HG03025 (cell line): ENCODE data around the gene ISYNA1.

ENCODE experiments used
- ATAC-seq: cut with Tn5 transposase; IDR thresholded peaks from one replicate; pipeline ENCODE4 v1.9.1; 2021; ENCODE audit warnings: mild to moderate bottlenecking, moderate library complexity; ENCODE audit not compliant: unreplicated experiment, low FRiP score

ISYNA1 gene

DNA sequence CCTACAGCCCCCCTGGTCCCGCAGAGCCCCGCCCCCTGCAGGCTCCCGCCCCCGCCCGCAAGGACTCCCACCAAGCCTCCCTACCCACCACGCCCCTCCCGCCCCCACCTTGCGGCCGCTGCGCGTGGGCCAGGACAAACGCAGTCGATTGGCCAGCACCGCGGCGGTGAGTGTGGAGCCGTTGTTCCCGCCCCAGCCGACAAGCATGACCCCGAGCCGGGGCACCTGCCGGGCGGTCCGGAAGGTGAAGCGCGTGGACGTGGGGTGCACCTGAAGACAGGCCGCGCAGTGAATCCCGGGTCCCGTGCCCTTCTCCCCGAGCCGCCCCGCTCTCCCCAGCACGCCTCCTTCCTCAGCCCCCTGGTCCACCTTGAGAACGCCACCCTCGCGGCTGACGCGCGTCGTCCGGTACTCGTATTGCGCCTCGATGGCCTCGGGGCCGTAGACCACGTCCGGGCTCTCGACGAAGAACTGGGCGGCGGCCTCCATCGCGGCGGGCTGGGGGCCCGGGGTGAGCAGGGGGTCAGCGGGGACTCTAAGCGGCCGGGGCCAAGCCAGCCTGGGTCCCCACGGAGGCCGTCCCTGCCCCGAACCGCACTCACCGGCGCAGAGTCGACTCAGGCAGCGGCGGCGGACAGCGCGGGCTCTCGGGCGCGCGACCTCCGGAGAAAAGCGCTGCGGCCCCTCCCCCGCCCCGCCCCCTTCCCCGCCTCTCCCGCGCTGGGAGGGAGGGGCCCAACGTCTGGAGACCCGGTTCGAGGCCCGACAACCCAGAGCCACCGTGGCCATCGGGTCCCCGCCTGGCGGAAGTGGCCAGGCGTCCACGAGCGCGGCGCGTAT is at the start of gene ISYNA1:
TSS of gene ISYNA1 (minus strand) at position 643 of the 840 bp plus-strand sequence. CDS start at position 489, 154 bp downstream.
- no peak for ATAC-seq

DNA sequence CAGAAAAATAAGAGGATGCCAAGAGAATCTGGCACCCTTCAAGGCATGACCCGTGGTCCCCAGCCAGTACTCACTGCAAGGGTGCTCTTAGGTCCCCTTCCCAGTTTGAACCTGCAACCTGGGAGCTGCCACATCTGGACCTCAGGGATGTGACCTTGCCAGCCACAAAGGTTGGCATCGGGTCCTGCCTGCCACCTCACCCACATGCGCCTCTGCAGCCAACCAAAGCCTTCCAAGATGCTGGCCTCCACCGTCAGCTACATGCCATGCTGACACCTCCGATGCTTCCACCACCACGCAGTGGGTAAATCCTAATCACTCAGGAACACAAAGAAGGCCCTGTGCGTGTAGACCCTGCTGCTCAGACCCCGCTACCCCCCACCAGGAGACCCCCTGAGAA is 48.8 kb upstream of the ISYNA1 start:
- ATAC-seq: no peak

DNA sequence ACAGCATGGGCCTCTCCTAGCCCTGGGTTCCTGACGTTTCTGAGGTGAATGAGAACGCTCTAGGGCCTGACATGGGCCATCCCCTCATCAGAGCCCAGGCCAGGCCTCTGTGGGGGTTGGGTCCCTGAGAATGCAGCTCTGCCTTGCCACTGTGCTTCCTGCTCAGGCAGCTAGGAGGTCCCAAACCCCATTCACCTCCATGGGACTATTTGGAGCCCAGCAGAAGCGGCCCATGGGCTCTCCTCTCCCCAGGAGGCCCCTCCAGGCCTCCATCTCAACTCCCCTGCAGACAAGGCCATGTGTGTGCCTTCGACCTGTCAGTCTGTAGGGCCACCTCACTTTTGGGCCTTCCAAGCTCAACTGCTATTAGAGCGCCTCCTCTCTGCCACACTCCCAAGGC is 47.1 kb upstream of the ISYNA1 start:
- no peak for ATAC-seq

DNA sequence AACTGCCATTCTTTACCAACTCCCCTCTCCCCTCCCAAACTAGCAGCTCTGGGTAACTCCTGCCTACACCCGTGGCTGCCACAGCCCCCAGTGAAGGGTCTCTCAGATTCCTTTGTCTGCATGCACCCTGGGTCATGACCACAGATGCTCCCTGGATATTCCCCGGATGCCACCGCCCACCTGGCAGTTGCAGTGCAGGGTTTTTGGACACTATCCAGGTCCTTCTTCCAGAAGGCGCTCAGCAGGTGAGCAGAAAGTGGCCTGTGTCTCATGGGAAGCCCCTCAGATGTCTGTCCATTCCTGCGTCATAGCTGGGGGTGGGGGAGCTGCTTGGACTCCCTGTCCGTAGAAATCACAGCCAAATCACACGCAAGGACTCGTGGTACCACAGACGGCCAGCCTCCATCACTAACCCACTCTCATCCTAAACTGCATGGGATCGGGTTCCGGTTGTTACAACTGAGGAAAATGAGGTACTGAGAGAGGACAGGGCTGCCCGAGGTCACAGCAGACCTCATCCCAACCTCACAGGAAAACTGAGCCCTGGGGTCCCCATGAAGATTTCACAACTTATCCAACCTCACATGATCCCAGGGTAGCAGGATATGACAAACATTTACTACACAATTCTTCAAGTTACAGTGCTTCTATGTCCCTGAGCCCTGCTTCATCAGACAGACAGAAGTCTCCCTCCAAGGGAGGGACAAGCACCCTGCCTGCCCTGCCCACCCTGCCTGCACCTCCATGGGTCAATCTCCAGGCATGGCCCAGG is 45.4 kb upstream of the ISYNA1 start:
- no peak for ATAC-seq

DNA sequence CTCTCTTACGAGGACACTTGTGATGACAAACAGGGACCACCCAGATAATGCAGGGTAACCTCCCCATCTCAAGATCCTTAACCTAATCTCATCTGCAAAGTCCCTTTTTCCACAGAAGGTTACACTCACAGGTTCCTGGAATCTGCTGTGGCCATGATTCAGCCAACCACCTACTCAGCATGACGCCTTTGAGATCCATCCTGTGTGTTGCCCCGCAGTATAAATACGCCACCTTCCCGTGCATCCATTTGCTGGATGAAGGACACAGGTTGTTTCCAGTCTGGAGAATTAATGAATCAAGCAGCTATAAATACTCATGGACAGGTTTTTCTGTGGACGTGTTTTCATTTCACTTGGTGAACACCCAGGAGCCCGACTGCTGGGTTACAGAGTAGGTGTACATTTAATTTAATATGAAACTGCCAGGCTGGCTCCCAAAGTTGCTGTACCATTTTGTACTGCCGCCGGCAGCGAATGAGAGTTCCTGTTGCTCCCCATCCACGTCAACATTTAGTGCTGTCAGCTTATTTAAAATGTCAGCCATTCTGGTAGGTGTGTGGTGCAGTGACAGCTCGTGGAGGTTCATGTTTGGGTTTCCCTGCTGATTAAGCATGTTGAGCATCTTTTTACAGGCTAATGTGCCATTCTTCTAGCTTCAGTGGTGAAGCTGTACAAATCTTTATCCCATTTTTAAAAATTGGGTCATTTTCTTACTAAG is 43.7 kb upstream of the ISYNA1 start:
- ATAC-seq: no peak

DNA sequence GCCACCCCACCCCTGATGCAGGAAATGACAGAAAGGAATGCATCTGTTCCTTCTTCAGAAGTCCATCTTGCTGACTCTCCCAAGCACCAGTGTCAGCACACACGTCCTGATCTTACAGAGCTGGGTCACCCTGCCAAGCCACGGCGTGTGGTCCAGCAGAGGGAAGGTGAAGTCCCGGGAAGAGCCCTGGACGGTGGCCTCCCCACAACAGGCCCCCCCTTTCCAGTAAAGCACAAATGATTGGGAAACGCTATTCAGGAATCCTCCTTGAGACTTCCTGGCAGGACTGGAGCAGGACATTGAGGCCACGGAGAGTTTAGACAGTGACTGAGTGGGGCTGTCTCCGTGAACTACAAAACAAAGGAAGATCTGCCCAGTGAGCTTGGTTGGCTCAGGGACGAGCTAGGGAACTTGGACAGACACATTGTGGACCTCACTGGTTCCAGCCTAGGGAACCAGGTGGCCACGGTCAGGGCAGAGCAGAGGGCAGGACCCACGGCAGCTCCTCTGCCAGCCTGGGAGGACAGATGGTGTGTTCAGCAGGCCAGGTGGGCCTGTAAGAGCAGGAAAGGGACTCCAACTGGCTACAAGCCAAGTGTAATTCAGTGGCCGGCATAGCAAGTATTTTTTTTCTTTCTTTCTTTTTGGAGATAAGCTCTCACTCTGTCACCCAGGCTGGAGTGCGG is 42.2 kb upstream of the ISYNA1 start:
- ATAC-seq: no peak

DNA sequence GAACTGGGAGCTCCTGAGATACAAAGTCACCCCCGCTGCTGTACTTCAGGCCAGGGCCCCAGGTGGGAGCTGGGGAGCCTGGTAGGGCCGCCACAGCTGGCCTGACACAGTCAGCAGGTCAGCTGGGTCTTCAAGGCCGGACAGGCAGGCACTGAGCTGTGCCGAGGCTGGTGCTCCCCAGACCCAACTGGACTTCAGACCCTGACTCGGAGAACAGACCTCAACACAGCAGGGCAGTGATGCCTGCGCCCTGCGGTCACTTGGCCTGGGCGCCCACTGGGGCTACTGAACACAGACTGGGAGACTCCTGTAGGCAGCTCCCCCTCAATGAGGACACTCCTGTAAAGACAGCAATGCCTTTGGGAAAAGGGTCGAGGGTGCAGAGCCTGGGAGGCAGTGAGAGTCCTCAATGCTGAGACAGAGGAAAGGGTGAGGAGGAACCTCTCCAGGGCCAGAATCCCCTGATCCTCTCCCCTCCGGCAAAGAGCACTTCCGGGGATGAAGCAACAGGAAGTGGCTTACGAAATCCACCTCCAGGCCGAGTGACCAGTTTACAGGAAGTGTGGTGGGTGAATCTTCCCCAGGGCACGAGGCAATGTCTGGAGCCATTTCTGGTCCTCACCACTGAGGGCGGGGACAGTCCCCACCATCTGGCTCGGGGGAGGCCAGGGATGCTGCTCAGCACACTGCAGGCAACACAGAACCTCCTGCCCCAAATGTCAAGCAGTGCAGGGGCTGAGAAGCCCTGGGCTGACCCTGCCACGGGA is 40.8 kb upstream of the ISYNA1 start:
- ATAC-seq: no peak

DNA sequence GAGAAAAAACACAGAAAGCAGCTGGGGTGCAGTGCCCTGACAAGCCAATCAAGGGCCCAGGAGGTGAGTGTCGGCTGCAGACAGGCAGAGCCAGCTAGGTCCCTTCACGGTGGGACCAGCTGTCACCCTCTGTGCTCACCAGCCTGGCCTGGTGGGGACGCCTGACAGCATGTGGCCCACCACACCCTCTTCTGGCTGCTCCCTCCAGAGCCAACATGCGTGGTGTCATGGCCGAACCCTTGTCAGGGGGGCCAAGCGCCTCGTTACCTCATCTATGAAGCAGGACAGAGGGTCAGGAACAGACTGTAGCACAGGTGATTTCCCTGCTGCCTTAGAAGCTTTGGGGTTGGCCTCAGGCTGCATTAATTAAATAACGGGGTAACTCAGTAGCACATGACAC is 40.0 kb upstream of the ISYNA1 start:
- ATAC-seq: no peak

GRCh38 chr19:18477042-18477779 is 39.3 kb upstream of the ISYNA1 start:
- no peak for ATAC-seq

GRCh38 chr19:18476507-18477041 is 38.6 kb upstream of the ISYNA1 start:
- no peak for ATAC-seq

GRCh38 chr19:18475762-18476331 is 37.9 kb upstream of the ISYNA1 start:
- no peak for ATAC-seq

GRCh38 chr19:18475004-18475453 is 37.1 kb upstream of the ISYNA1 start:
- no peak for ATAC-seq

GRCh38 chr19:18474366-18474887 is 36.5 kb upstream of the ISYNA1 start:
- ATAC-seq: no peak

DNA sequence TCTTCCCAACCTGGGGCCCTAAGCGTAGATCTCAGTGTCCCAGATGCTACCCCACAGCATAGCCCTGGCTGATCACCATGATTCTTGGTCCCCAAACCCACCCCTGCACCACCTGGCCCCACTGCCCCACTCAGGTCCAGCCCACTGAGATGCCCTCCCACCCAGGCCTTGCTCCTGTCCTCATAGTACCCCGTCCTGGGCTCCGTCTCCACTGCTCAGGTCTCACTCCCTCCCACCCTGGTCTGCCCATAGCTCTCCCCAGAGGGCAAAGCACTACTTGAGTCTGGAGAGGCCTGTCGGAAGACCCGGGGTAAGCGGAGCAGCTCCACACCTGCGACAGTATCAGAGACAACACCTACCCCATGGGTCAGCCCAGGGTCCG is 35.8 kb upstream of the ISYNA1 start:
- ATAC-seq: no peak

- ATAC-seq: no peak
Measured at GRCh38 chr19:18473003-18473705, 35.2 kb upstream of the ISYNA1 start.

- ATAC-seq: no peak
Measured at GRCh38 chr19:18470787-18471186, 32.9 kb upstream of the ISYNA1 start.

DNA sequence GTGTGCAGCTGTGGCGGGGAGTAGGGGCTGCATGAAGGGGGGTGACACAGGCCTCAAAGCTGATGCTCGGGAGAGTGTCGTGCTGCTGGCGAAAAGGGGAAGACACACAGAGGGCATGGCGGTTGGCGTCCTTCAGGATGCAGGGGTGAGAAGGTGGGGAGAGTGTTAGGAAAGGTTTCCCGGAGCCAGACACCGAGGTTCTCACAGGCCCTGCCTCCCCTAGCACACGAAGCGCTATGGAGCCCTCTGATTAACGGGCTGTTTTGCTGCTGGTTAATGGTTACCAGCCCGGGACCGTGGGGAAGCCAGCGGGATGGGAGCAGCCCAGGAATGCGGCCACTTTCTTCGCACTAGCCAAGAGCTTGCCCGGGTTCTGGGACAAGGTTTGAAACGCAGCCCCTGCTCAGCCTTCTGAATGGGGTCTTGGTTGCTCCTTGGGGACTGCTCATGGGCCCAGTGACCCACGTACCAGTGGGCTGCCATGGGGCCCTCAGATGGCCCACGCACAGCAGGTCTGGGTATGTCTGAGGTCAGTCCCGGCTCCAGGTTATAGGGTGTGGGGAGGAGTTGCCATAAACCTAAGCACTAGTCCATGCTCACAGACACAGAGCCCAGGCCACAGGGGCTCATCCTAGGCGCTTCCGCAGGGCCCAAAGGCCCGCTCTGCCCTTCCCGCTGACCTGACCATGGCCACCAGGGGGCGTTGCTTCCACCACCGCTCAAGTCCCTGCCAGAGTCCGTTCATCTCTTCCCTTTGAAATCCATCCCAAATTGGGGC is 31.3 kb upstream of the ISYNA1 start:
- no peak for ATAC-seq
